Measurements from ENCODE around the gene PTPRE.

DNA sequence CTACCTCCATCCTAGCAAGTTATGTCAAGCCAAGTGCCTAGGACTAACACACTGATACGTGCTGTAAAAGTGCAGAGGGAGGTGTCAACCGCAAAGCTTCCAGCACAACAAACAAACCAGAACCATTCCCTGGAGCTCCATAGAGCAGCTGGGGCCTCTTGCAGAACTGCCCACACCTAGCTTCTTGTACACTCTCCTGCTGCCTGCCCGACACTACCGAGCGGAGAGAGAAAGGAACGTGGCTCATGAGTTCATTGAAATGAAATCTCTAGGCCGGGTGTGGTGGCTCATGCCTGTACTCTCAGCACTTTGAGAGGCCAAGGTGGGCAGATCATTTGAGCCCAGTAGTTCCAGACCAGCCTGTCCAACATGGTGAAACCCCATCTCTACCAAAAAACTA, 145.8 kb downstream of the PTPRE start:
- TF ChIP-seq POLR2AphosphoS5 (IDR thresholded peaks at IDR 0.05; ENCODE audit: low read depth, low read length) (no peak), POLR2A (IDR thresholded peaks at IDR 0.05; ENCODE audit: low read depth, low read length) (no peak)
